Measurements from ENCODE around the gene BCAS2.

The BCAS2 gene

GRCh38 chr1:114581335-114582287, at the start of gene BCAS2:
Gene BCAS2 (minus strand): TSS chr1:114581615. CDS start chr1:114581591, 24 bp downstream.
- peak within 1 kb of the TSS; percentile 94 for H3K4me3 Mint-ChIP-seq
- peaks cover 15% of the 10 kb centered on the region for H3K4me1 Mint-ChIP-seq (ENCODE audit: low read depth)
- peak within 1 kb of the TSS; percentile 98 for H3K27ac Mint-ChIP-seq

DNA sequence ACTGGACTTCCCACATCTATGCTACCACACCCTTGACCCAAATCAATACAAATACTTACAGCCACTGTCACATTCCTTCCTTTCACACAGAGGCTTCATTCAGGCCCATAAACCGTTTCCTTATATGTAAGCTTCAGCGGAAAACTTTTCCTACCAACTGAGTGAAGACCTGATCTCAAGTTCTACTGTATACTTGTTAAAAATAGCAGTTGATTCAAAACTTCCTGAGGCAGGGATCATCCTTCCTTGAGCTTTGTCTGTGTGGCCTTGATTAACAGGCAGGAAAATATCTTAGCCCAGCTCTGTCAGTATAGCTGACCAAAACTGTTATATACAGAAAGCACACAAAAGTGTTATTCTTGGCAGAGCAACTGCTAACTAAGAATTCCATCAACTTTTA, 45.7 kb upstream of the BCAS2 start:
- Mint-ChIP-seq H3K9me3 (no peaks in the 10 kb centered on the region), H3K27ac (no peak overlapping the region), H3K27me3 (ENCODE audit: low read depth) (no peaks in the 10 kb centered on the region), H3K36me3 (ENCODE audit: low read depth) (no peaks in the 10 kb centered on the region), H3K4me3 (no peak overlapping the region), H3K4me1 (ENCODE audit: low read depth) (no peaks in the 10 kb centered on the region)

More at GRCh38 chr1:114581335-114582287, at the start of gene BCAS2:
- Mint-ChIP-seq H3K9me3 (peaks cover 13% of the 10 kb centered on the region), H3K27me3 (ENCODE audit: low read depth) (peaks cover 4% of the 10 kb centered on the region), H3K36me3 (ENCODE audit: low read depth) (peaks cover 25% of the 10 kb centered on the region)

GRCh38 chr1:114623364-114623763, 41.9 kb upstream of the BCAS2 start:
- Mint-ChIP-seq H3K4me3 (no peak overlapping the region), H3K9me3 (no peaks in the 10 kb centered on the region), H3K36me3 (ENCODE audit: low read depth) (no peaks in the 10 kb centered on the region), H3K4me1 (ENCODE audit: low read depth) (no peaks in the 10 kb centered on the region), H3K27ac (no peak overlapping the region), H3K27me3 (ENCODE audit: low read depth) (peaks cover 9% of the 10 kb centered on the region)

DNA sequence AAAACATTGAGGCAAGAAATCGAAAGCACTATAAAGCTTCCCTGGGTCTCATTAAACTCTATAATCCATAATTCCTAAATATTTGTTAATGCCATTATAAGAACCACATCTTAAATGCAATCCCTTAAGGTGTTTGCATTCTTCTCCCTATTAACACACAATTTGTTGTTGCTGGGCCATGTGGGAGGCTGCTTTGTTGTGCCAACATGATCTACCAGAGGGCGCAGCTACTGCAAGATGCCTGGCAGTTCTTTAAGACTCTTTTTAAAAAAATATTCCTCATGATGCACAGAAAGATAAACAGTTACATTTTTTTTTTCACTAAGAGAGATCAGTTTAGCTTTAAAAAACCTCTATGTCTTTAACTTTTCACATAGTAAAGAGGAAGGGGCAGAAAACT, 39.0 kb upstream of the BCAS2 start:
- Mint-ChIP-seq H3K36me3 (ENCODE audit: low read depth) (no peaks in the 10 kb centered on the region), H3K4me1 (ENCODE audit: low read depth) (no peaks in the 10 kb centered on the region), H3K27ac (no peak overlapping the region), H3K27me3 (ENCODE audit: low read depth) (peaks cover 9% of the 10 kb centered on the region), H3K9me3 (no peaks in the 10 kb centered on the region), H3K4me3 (no peak overlapping the region)

DNA sequence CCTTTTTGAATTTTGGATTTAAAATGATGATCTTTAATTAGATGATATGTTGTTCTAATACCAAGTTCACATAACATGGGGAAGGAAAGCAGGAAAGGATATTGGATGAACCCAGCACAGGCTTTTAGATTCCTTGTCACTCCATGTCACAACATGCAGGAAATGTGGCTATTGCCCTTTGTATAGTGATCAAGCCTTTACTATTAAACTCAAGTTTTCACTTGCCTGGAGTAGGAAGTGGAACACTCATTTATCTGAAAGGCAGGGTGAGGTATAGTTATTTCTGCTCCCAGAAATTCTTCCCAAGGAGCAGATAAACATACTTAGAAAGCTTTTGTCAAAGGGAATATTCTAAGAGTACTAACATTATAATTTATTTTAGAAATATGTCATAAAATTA, 37.2 kb upstream of the BCAS2 start:
- H3K9me3 Mint-ChIP-seq, result no peaks in the 10 kb centered on the region
- H3K27me3 Mint-ChIP-seq (ENCODE audit: low read depth), result peaks cover 14% of the 10 kb centered on the region
- no peaks in the 10 kb centered on the region for H3K4me1 Mint-ChIP-seq (ENCODE audit: low read depth)
- H3K36me3 Mint-ChIP-seq (ENCODE audit: low read depth), result no peaks in the 10 kb centered on the region
- H3K4me3 Mint-ChIP-seq, result no peak overlapping the region
- H3K27ac Mint-ChIP-seq, result no peak overlapping the region

DNA sequence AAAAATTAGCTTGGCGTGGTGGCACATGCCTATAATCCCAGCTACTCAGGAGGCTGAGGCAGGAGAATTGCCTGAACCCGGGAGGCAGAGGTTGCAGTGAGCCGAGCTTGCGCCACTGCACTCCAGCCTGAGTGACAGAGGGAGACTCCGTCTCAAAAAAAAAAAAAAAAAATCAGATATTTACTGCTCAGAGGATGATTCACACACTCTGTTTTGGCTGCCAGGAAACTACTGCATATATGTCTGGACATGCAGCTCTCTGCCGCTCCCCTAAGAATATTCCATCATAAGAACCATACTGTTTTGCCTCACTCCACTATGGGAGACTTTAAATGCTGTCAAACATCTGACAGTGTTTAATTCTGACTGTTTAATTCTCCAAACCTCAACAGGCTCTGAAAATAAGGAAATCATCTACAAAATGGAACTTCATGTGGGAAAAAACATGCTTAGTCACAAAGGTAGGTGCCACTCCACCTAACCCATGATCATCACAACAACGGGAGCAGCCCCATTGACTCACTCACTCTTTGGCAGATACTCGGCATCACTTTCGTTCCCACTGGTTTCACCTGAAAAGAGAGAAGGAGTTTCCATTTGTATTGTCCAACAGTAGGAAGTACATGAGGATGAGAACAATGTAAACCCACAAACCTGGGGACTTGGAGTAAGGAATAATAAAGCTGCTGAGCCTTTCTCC, 29.3 kb upstream of the BCAS2 start:
- H3K27ac Mint-ChIP-seq, result no peak overlapping the region
- H3K4me1 Mint-ChIP-seq (ENCODE audit: low read depth), result no peaks in the 10 kb centered on the region
- no peaks in the 10 kb centered on the region for H3K36me3 Mint-ChIP-seq (ENCODE audit: low read depth)
- H3K4me3 Mint-ChIP-seq, result no peak overlapping the region
- no peaks in the 10 kb centered on the region for H3K9me3 Mint-ChIP-seq
- H3K27me3 Mint-ChIP-seq (ENCODE audit: low read depth), result peaks cover 15% of the 10 kb centered on the region

DNA sequence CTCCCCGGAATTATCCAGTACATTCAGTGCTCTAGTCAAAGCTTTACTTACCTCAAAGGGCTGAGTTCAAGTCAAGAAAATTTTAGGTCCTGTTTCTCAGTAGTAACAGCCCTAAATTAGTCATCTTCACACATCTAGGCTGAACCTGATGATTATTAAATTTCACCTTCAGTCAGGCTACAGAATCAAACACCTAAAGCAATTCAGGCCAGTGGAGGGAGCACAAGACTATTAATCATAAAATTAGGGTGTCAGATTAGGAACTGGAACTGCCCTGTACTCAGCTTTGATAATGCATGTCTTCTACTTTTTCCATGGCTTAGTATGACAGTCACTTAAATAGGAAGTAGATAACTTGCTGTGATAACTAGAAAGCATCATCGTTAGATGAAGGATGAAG, 28.4 kb upstream of the BCAS2 start:
- H3K36me3 Mint-ChIP-seq (ENCODE audit: low read depth), result no peaks in the 10 kb centered on the region
- no peaks in the 10 kb centered on the region for H3K9me3 Mint-ChIP-seq
- H3K27me3 Mint-ChIP-seq (ENCODE audit: low read depth), result peaks cover 13% of the 10 kb centered on the region
- H3K4me3 Mint-ChIP-seq, result no peak overlapping the region
- H3K27ac Mint-ChIP-seq, result no peak overlapping the region
- no peaks in the 10 kb centered on the region for H3K4me1 Mint-ChIP-seq (ENCODE audit: low read depth)

DNA sequence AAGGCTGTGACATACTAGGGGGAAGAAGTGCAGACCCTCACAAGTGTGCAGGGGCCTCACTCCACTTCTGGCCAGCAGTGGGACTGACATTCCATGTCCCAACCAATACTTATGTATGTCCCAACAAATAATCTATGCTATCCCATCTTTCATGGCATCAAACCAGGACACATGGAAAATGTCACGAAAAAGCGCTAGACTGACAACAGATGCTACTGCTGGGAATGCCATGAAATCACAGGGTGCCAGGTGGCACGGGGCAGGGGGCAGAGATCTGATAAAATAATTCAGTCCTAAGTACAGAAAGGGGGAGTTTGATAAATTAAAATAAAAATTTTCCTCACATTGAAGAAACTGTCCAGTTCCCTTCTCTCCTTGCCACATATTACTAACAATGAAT, 27.6 kb upstream of the BCAS2 start:
- Mint-ChIP-seq H3K27me3 (ENCODE audit: low read depth) (peaks cover 16% of the 10 kb centered on the region), H3K4me1 (ENCODE audit: low read depth) (no peaks in the 10 kb centered on the region), H3K27ac (no peak overlapping the region), H3K9me3 (no peaks in the 10 kb centered on the region), H3K4me3 (no peak overlapping the region), H3K36me3 (ENCODE audit: low read depth) (no peaks in the 10 kb centered on the region)

DNA sequence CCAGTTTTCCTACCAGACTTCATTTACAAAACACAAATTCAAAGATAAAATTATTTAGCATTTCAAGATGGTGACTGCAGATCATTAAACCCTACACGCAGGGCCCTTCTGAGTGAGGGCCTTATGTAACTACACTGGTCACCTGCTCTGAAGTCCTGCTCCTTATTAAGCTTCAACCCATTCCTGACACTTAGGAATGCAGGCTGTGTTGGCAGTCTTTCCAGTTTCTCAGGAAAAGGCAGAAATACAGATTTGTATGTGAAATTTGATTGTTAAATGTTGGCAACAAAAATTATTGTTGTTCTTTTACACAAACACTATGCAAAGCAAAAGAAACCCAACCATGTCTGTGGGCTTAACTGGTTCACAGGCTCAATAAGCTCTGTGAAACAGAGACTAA, 25.8 kb upstream of the BCAS2 start:
- Mint-ChIP-seq H3K4me1 (ENCODE audit: low read depth) (no peaks in the 10 kb centered on the region), H3K4me3 (no peak overlapping the region), H3K27ac (no peak overlapping the region), H3K27me3 (ENCODE audit: low read depth) (peaks cover 16% of the 10 kb centered on the region), H3K9me3 (no peaks in the 10 kb centered on the region), H3K36me3 (ENCODE audit: low read depth) (no peaks in the 10 kb centered on the region)

DNA sequence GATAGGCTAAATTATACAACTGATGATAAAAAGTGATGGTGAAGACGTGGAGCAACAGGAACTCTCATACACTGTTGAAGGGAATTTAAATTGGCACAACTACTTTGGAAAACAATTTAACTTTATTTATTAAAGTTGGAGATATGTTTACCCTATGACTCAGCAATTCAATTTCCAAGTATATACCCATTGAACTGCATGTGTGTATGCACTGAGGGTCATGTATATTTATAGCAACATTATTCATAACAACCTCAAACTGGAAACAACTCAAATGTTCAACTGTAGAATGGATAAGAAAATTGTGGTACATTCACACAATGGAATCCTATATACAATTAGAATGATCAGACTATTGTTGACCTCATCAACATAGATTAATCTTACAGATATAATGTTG, 16.5 kb upstream of the BCAS2 start:
- Mint-ChIP-seq H3K9me3 (no peaks in the 10 kb centered on the region), H3K27me3 (ENCODE audit: low read depth) (peaks cover 8% of the 10 kb centered on the region), H3K4me1 (ENCODE audit: low read depth) (no peaks in the 10 kb centered on the region), H3K27ac (no peak overlapping the region), H3K4me3 (no peak overlapping the region), H3K36me3 (ENCODE audit: low read depth) (no peaks in the 10 kb centered on the region)

DNA sequence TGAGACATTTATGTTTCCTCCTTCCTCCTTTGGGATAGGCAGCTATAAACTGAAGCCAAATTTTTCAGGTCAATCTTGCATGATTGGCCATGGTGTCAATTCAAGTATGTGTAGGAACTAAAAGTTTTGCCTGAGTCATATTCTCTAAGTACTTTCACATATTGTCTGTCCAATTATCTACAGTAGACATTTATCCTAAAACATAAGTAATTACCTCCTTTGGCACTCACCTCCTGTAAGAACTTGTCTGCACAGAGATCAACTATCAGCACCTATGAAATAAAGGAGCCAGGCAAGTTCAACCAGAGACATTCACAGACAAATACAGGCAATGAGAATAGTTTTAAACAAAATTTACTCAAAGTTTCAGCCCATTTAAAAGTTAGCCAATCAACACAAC, 14.2 kb upstream of the BCAS2 start:
- no peak overlapping the region for H3K27ac Mint-ChIP-seq
- H3K36me3 Mint-ChIP-seq (ENCODE audit: low read depth), result no peaks in the 10 kb centered on the region
- H3K4me3 Mint-ChIP-seq, result no peak overlapping the region
- no peaks in the 10 kb centered on the region for H3K4me1 Mint-ChIP-seq (ENCODE audit: low read depth)
- peaks cover 13% of the 10 kb centered on the region for H3K27me3 Mint-ChIP-seq (ENCODE audit: low read depth)
- no peaks in the 10 kb centered on the region for H3K9me3 Mint-ChIP-seq

DNA sequence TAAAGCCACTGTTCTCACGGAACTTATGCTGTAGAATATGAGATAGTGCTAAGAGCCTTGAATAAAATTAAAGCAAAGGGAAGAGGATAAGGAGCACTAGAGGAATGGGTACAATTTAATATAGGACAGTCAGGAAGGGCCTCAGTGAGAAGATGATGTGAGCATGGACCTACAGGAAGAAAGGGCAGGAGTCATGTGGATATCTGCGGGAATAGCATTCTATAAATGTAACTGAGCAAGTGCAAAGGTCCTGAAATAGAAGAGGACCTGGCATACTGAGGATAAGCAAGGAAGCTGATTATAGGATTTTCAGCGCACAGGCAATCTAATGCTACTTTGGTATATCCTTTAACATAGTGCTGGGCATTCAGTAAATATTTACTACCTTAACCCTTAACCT, 12.6 kb upstream of the BCAS2 start:
- Mint-ChIP-seq H3K9me3 (no peaks in the 10 kb centered on the region), H3K4me3 (no peak overlapping the region), H3K4me1 (ENCODE audit: low read depth) (no peaks in the 10 kb centered on the region)

GRCh38 chr1:114589122-114589521, 7.7 kb upstream of the BCAS2 start:
- H3K27me3 Mint-ChIP-seq (ENCODE audit: low read depth), result peaks cover 22% of the 10 kb centered on the region
- H3K27ac Mint-ChIP-seq, result no peak overlapping the region
- no peaks in the 10 kb centered on the region for H3K4me1 Mint-ChIP-seq (ENCODE audit: low read depth)
- H3K4me3 Mint-ChIP-seq, result no peak overlapping the region
- H3K9me3 Mint-ChIP-seq, result no peaks in the 10 kb centered on the region
- no peaks in the 10 kb centered on the region for H3K36me3 Mint-ChIP-seq (ENCODE audit: low read depth)

More for the DNA sequence above, 12.6 kb upstream of the BCAS2 start:
- no peak overlapping the region for H3K27ac Mint-ChIP-seq
- H3K36me3 Mint-ChIP-seq (ENCODE audit: low read depth), result no peaks in the 10 kb centered on the region
- peaks cover 15% of the 10 kb centered on the region for H3K27me3 Mint-ChIP-seq (ENCODE audit: low read depth)

DNA sequence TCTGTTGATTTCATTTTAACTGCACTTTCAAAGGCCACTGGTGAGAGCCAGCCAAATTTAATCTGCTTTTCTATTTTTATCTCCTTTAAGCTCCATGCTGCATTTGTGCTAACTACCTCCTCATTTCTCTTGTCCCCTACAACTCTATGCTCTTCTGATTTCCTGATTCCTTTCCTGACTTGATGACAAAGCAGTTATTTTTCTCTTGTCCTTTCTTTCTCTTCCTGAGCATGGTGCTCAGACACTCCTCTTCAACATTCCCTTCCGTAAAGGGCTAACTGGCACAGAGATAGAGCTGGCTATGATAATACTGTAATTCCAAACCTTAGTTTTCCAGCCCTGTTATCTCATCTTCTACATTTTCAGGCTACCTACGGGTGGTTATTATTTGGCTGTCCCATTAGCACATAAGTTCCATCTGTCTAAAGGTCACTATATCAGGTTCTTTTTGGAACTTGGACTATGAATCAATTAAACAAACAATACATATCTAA, 6.8 kb upstream of the BCAS2 start:
- no peak overlapping the region for H3K4me3 Mint-ChIP-seq
- H3K27me3 Mint-ChIP-seq (ENCODE audit: low read depth), result peaks cover 20% of the 10 kb centered on the region
- no peaks in the 10 kb centered on the region for H3K4me1 Mint-ChIP-seq (ENCODE audit: low read depth)
- no peak overlapping the region for H3K27ac Mint-ChIP-seq
- no peaks in the 10 kb centered on the region for H3K9me3 Mint-ChIP-seq
- H3K36me3 Mint-ChIP-seq (ENCODE audit: low read depth), result no peaks in the 10 kb centered on the region
